ENCODE measurements around the gene RPS15A.
"Not testable (repeated sequence)": the region's sequence is repeated elsewhere in the genome, so short reads cannot be mapped to it uniquely, and the experiment has no call there.

RPS15A gene

DNA sequence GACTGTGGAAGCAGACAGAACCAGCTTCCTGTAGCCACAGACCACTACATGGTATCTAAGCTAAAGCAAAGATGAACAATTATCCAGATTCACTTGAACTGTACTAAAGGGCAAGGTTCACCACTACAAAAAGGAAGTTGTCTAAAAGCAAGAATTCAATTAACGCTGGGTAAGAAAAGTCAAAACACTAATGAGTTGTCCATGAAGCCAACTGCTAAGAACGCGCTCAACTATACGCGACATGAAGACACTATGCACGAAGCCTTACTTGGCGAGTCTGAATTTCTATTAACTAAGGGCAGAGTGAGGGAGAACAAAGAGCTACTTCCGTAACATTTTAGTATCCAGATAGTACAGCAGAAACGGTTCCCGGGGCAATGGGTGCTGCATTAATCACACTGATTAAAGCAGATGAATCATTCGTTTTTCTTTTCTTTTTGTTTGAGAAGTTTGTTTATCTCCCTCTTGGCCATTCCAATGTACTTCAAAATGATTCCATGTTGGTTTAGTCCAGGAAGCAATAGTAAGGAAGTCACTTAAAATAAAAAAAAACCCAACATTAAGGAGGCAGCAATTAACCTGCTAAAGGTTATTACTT is 2.8 kb upstream of the RPS15A start:
- no peak for DNase-seq

DNA sequence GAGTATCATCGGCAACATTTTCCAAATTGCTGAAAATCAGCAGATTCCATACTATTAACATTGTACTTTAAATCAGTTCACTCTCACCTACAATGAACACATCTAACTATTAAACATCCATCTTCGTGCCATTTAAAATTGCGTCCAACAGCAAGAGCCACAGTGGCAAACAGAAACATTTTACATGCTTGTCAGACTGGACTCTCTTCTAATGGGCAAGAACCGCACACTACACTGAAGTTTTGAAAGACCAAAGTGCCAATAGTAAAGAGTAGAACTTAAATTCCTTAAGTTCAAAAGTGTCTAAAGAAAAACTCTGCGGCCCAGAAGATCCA is 652 bp downstream of the RPS15A start:
- no peak for DNase-seq

DNA sequence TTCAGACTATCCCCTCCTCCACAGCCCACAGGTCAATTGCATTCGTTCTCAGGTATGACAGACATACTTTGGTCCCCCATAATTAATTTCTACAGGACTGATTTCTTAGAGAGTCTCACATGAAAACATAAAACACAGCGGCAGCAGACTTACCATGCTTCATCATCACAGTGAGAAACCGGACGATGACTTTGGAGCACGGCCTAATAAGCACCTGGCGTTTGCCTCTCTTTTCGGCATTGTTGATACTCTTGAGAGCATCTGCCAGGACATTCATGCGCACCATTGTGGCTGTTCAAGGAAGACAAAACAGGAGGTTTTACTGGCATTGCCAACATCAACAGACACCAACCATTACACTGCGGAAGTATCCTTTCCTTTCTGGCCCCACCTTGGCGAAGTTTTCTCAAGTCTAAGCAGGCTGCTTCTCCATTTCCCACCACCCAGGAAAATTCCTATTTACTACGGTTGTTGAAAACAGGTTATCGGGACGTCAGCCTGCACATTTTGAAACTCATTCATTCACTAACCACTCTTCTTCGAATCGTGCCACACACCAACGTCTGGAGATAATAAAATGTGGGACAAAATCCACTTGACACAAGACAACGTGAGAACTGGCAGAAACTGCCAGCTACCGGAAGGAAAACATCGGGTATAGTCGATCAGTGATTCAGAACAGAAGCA is 1.2 kb downstream of the RPS15A start:
- no peak for DNase-seq

DNA sequence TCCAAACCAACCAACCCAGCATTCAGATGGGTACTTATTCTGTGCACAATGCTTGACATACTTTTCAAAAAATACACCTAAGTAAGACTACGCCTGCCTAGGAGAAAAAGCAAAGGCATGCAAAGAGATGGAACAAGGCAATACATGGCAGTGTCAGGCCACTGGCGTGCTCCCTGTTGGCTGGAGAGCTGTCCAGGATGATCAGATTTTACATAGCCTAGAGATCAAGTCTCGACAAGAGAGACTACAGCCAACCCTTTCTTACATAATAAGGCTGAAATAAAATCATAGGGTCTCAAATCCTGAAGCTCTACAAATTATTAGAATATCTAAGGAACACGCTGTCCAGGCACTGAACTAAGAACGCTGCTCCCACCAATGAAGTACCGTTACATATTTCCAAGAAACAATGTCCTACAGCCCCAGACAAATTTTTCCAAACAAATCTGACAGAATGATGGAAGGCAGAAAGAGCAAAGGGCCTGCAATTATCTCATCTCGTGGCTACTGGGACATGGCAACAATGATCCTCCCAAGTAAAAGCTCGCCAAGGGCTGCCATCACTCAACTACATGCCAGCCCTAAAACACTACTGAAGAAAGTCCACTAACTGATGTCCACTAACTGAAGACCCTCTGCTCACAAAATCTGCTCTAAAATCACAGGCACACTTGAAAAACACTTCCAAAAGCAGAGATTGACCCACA is 5.1 kb downstream of the RPS15A start:
- DNase-seq, result no peak

DNA sequence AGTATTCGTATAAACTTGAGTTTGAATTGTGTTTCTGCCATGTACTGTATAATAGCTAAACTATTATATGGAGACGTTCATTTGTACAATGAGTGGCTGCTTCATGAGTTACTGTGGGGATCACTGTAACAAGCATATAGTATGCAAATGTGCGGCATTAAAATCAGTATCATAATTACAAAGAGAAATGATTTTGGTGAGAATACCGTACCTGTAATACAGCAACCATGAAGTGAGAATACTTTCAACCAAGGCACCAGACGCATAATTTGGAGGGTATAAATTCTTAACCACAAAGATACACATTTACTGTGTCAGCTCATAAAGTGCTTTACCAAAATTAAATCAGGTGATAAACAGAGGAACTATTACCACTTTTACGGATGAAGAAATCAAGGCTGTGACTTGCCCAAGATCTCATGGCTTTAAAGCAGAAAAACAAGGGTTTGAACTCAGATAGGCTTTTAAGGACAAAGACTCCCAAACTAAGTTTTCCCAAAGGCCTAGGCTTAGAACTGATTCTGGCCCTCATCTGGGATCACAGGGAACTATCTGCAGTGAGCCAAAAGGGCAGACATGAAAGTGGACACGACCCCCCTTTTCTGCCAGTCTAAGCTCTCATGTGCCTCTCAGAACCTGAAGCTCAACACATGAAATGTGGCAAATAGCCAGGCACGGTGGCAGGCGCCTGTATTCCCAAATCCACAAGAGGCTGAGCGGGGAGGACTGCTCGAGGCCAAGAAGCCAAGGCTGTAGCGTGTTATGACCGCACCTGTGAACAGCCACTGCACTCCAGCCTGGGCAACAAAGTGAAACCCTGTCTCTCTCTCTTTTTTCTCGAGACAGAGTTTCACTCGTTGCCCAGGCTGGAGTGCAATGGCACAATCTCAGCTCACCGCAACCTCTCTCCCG is 6.4 kb downstream of the RPS15A start:
- no peak for DNase-seq

DNA sequence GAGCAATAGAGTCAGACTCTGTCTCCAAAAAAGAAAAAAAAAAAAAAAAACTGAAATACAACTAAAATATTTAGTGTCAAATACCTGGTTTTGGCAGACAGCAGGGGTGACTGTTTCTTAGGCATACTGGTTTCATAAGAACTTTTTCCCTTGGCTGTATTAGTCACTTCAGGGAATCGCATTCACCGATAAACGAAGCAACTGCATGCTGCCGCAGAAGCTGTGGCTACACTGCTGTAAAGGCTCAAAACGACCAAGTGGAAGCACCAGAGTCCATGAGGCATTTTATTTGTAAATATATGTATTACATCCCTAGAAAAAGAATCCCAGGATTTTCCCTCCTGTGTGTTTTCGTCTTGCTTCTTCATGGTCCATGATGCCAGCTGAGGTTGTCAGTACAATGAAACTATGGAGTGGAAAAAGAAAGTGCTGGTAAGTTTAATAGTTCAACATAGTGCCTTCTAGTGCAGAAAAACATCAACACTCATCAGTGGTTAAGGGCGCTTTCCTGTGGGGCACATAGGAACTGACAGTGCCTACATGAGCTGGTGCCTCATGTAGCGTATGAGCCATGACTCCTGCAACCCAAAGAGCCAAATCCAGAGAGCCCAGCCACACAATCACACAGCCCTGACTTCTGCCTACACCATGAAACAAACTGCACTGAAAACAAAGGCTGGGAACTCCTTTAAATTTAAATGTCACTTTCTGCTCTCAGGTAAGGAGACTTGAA is 7.3 kb downstream of the RPS15A start:
- DNase-seq, result no peak

DNA sequence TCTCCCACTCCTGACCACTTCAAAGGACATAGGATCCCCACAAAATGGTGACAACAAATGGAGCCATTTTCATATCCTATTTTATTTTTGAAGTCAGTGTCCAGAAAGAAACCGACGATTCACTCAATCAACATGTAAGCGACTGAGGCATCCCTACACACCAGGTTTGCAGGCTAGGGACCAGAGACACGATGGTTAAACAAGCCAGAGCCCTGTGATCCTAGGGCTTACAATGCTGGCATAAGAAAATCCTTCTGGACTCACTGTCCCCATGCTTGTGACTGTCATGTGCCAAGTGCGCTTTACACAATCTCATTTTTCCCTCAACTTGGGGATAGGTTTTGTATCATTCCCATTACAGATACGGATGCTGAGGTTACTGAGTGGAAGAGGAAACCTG is 8.9 kb downstream of the RPS15A start:
- DNase-seq, result not testable (repeated sequence)

DNA sequence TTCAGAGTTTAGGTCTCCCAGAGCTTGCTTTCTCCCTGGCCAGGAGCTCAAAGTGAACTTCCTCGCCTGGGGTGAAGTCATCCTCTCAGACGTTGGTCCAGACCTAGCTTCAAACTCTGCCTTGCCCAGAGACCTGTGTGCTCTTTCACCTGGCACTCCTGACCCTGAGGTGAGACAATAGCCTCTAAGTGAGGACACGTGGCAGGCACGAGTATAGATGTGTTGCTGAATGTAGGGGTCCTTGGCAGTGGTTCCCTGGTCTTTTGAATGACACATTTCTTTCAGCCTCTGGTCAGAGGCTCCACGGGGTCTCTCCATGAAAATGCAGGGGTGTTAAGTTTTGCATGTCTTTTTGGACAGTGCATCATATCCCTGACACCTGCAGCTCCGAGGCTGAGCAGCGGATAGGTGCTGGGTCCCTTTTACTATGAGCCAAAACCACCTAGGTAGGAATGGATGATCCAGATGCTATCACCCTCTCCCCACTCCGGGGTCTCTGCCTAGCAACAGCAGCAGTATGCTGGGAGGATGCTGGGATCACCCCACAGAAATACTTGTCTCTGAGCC is 9.6 kb downstream of the RPS15A start:
- DNase-seq, result not testable (repeated sequence)

DNA sequence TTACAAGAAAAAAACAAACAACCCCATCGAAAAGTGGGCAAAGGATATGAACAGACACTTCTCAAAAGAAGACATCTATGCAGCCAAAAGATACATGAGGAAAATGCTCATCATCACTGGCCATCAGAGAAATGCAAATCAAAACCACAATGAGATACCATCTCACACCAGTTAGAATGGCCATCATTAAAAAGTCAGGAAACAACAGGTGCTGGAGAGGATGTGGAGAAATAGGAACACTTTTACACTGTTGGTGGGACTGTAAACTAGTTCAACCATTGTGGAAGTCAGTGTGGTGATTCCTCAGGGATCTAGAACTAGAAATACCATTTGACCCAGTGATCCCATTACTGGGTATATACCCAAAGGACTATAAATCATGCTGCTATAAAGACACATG is 12.5 kb downstream of the RPS15A start:
- DNase-seq, result not testable (repeated sequence)

DNA sequence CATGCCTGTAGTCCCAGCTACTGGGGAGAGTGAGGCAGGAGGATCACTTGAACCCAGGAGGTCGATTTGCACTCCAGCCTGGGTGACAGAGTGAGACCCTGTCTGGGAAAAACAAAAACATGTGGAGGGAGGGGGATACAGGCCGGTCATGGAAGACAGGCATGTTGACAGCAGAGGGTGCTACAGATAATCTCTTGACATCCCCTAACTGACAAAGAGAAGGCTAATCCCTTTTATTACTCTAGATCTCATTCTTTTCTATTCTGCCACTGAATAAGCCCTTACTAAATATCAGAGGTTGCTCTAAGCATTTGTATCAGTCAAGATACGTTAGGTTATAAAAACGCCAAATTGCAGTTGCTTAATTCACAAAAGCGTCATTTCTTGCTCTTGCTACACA is 13.8 kb downstream of the RPS15A start:
- not testable (repeated sequence) for DNase-seq

DNA sequence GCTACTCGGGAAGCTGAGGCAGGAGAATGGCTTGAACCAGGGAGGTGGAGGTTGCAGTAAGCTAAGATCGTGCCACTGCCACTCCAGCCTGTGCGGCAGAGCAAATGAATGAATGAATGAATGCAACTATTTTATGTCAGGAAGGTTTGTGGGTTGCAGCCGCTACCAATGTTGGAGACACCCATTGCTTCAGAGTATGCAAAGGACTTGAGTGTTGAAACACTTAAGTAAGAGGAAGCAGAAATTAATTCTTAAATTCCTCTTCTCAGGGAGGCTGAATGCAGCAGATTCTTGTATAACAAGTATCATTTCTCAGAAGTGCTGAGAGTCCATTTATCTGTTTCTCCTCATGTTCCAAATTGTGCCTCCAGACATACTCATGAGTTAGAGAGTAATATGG is 15.5 kb downstream of the RPS15A start:
- not testable (repeated sequence) for DNase-seq

DNA sequence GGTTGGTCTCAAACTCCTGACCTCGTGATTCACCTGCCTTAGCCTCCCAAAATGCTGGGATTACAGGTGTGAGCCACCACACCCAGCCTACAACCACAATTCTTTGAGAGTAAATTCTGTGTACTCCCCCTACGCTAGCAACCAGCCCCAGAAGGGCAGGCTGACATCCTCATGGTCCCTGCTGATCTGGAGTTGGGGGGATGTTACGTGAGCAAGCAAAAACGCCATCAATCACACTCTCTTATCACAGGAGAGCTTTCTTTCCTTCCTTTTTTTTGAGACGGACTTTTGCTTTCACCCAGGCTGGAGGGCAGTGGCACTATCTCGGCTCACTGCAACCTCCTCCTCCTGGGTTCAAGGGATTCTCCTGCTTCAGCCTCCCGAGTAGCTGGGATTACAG is 18.0 kb downstream of the RPS15A start:
- DNase-seq, result not testable (repeated sequence)

DNA sequence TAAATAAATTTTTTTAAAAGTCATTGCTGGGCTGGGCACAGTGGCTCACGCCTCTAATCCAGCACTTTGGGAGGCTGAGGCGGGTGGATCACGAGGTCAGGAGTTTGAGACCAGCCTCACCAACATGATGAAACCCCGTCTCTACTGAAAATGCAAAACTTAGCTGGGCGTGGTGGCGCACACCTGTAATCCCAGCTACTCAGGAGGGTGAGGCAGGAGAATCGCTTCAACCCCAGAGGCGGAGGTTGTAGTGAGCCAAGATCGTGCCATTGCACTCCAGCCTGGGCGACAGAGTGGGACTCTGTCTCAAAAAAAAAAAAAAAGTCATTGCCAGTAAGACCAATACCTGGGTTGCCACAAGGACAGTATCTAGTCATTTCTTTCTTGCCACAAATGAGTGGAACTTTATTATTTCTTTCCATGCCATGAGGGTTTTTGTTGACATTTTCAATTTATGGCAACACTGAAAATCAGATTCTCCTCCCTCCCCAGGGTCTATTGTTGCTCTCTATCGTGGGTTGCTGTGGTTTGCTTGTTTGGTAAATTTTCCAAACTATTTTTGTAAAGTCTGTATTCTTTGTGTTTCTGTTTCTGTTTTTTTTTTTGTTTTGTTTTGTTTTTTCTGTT is 19.7 kb downstream of the RPS15A start:
- DNase-seq, result not testable (repeated sequence)

DNA sequence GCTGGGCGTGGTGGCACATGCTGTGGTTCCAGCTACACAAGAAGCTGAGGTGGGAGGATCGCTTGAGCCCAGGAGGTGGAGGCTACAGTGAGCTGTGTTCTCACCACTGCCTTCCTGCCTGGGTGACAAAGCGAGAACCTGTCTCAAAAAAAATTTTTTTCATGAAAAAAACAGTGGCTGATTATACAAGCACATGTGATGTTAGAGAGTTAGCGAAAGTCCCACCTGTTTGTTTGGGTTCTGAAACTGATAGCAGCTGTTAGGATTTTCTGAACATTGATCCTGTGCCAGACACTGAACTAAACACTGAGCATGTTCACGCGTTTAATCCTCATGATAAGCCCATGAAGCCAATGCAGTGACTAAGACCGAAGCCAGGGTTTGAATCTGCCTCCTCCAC is 22.9 kb downstream of the RPS15A start:
- not testable (repeated sequence) for DNase-seq

DNA sequence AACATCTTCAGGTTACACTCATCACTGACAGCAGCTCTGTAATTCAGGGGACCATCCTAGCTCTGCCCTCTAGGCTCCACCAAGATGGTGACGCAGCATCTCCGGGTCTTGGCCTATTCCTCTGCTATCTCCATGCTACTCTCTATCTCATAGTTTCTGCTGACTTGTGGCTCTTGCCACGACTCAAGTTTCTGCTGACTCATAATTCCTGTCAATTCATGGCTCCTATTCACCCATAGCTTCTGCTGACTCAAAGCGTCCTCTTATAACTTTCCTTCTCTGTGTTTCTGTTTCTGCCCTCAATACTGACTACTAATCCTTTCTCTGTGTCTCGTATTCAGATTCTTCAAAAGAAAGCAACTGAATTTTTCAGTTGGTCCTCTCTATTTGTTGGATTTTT is 27.4 kb downstream of the RPS15A start:
- not testable (repeated sequence) for DNase-seq

DNA sequence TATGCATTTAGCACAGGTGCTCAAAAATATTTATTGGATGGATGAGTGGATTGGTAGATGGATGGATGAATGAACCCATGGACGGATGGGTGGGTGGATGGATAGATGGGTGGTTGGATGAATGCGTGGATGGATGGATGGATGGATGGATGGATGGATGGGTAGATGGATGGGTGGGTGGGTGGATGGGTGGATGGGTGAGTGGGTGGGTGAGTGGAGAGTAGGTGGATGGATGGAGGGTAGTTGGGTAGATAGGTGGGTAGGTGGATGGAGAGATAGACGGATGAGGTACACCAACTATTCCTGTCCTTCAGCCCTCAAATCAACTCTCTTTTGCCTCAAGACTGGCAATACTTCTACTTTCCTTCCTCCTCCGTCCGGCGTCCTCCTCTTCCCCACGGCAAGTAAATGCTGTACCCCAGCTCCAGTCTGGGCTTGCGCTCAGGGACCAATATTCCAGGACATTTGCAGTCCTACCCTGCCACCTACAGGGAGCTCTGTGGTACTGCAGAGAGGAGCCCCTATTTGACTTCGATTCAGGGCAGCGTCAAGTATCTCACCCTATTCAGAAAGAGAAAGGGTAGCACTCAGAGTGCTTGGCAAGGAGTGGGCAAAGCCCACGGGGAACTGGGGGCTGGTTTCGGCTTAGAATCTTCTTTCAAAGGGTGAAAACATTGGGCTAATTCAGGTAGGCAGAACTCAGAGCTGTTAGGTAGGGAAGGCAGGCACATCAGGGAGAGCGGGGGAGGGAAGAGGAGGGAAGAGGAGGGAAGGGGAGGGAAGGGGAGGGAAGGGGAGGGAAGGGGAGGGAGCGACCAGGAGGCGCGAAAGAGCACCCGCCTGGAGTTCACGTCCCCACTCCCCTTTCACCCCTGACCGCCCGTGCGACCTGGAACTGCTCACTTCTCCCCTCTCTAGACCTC is 30.3 kb downstream of the RPS15A start:
- peak; percentile 11 for DNase-seq

DNA sequence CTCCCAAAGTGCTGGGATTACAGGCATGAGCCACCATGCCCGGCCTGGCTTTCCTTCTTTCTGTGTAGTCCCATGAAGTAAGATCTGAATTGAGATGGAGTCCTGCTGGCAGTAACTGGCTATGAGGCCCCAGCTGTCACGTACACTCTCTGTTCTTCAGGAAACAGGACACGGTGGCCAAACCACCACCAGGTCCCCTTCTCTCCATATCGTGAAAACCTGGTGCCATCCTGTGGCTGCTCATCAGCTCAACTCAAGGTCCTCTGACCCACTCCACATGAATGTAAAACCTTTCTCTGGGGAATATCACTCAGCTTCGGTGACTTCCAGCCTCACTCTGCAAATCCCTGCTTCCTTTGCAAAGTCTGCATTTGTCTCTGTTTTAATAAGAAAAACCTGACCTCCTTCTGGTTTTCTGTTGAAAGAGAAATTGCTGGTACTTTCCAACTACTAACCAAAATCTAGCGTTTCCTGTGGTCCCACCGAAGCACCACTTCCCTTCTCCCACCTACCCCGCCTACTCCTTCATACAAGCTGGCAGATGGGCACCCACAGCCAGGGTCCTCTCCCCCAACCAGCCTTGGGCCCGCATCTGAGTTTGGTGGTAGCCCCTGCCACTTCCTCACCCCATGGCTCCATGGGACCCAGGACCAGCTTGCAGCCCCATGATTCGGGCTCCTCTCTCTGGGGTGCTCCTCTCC is 32.0 kb downstream of the RPS15A start:
- not testable (repeated sequence) for DNase-seq

DNA sequence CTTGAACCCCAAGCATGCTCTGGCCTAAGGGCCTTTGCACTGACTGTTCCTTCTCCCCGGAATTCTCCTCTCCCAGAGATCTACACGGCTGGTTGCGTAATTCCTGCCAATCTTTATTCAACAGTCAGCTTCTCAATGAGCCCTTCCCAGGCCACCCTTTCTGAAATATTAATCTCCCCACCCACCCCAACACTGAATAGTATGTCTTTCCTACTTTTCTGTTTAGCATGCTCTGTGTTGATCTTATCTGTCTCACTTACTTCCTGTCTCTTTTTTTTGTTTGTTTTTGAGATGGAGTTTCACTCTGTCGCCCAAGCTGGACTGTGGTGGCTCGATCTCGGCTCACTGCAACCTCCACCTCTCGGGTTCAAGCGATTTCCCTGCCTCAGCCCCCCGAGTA is 33.5 kb downstream of the RPS15A start:
- DNase-seq, result not testable (repeated sequence)

DNA sequence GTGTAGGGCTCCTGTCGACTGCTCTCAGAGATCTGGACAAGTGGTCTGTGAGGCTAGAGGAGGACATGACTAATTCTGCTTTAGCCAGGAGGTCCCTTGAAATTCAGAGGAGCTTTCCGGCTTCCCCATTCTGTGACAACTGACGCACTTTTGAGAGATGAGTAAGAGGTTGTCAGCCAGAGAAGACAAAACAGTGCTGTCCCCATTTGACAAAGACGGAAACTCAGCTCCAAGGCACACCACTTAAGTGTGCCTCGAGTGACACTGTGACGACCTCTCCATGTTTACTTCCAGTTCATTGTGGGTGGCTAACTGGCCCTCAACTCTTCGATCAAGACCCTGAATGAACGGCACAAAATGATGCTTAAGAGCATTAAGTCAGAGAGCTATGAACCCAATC is 47.3 kb downstream of the RPS15A start:
- not testable (repeated sequence) for DNase-seq

DNA sequence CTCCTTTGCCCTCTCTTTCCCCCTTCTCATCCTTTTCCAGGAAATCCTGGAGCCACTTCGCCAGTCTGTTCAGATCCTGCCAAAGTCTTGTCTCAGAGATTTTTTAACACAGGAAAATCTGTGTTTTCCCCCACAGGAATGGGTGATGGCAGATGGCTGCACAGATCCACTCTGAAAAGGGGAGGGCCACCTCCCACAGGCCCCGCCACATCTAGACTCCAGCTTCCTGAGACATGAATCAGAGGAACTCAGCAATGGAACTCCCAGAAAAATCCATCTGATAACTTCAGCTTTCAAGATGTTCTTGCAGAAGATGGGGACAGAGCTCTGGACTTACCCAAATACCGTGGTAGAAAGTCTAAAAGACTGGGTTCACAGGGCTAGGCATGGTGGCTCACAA is 50.1 kb downstream of the RPS15A start:
- not testable (repeated sequence) for DNase-seq
